HepG2 (cell line): ENCODE measurements around the gene MYO7A. TPM values are rescaled to one million over a fixed set of nuclear protein-coding genes. Genes with fewer than 3 reads are reported as not detected.

ENCODE experiments used
- HMG20A ChIP-seq: IDR thresholded peaks from 2 replicates; pipeline ENCODE4 v1.6.1; 2016; ENCODE audit warnings: borderline replicate concordance
- HMGXB4 ChIP-seq, 2 experiments: sonication (generic) in 1 of 2; formaldehyde crosslinking in 1 of 2; IDR thresholded peaks; 2 replicates each; pipeline versions ENCODE4 v1.4.0 to v1.6.1; 2018 to 2020; ENCODE audit warnings: missing genetic modification reagents in 2 of 2, borderline replicate concordance in 1 of 2, low read depth in 1 of 2, mild to moderate bottlenecking in 1 of 2, missing biosample characterization in 1 of 2
- KDM5B ChIP-seq: sonication (generic); formaldehyde crosslinking; IDR thresholded peaks from 2 replicates; pipeline ENCODE4 v1.4.0; 2020; ENCODE audit warnings: missing genetic modification reagents, mild to moderate bottlenecking, borderline replicate concordance
- MIER3 ChIP-seq: IDR thresholded peaks from 2 replicates; pipeline ENCODE4 v1.6.1; 2016; ENCODE audit warnings: missing compliant biosample characterization, borderline replicate concordance
- NR2F6 ChIP-seq, 2 experiments: IDR thresholded peaks; 2 replicates each; pipeline ENCODE4 v1.6.1; 2016; ENCODE audit warnings: antibody characterized with exemption in 1 of 2, mild to moderate bottlenecking in 1 of 2
- PCBP1 ChIP-seq: fragments of 200-400 bp; formaldehyde crosslinking; IDR thresholded peaks from 2 replicates; pipeline ENCODE4 v1.6.1; 2017; ENCODE audit warnings: mild to moderate bottlenecking, low read depth, low read length, borderline replicate concordance
- RNF2 ChIP-seq: fragments of 450-650 bp; conservative IDR thresholded peaks from 2 replicates; pipeline ENCODE4 v1.6.1; 2016; ENCODE audit warnings: low read depth
- ZBTB49 ChIP-seq: sonication (generic); formaldehyde crosslinking; IDR thresholded peaks from 2 replicates; pipeline ENCODE4 v1.4.0; 2020; ENCODE audit warnings: missing genetic modification reagents, borderline replicate concordance
- ZFX ChIP-seq: sonication (generic); formaldehyde crosslinking; IDR thresholded peaks from 2 replicates; pipeline ENCODE4 v1.4.0; 2020; ENCODE audit warnings: mild to moderate bottlenecking, low read depth, missing genetic modification reagents, moderate library complexity
- ZNF263 ChIP-seq: sonication (generic); formaldehyde crosslinking; IDR thresholded peaks from 2 replicates; pipeline ENCODE4 v1.4.0; 2020; ENCODE audit warnings: missing genetic modification reagents
- ZNF275 ChIP-seq: sonication (generic); formaldehyde crosslinking; IDR thresholded peaks from 2 replicates; pipeline ENCODE4 v1.8.0; 2022; ENCODE audit warnings: missing genetic modification reagents, mild to moderate bottlenecking, inconsistent platforms, borderline replicate concordance
- ZNF616 ChIP-seq: sonication (generic); formaldehyde crosslinking; IDR thresholded peaks from 2 replicates; pipeline ENCODE4 v1.5.0; 2020; ENCODE audit warnings: low read depth, mild to moderate bottlenecking, missing genetic modification reagents
- polyA plus RNA-seq, 8 experiments: library from polyadenylated mRNA; depleted of rRNA in 3 of 8; stranded (reverse) in 7 of 8; unstranded in 1 of 8; fragments of >200 nt; fragmentation: Illumina TruSeq in 4 of 8; extraction: Trizol in 4 of 8; gene quantifications; 2 replicates each; pipeline versions ENCODE4 v1.2.1 to v1.2.3, GENCODE V29; 2011 to 2016; ENCODE audit warnings: low read depth in 4 of 8, missing spikeins in 1 of 8, mixed read lengths in 1 of 8; ENCODE audit not compliant: insufficient read depth in 1 of 8
- total RNA-seq, 5 experiments: library from RNA; depleted of rRNA; stranded (reverse); fragments of >200 nt; fragmentation: Illumina TruSeq; extraction: Trizol; gene quantifications; 2 replicates each; pipeline ENCODE4 v1.2.3, GENCODE V29; 2016; ENCODE audit warnings: low read depth in 1 of 5

MYO7A gene
- total and polyA plus RNA-seq, 2 of the 13 experiments (the other 11 are each of a cell fraction or from before 2014, with no cell fraction given): 7.5 to 10.0 TPM

GRCh38 chr11:77144857-77145428 is 16.9 kb downstream of the MYO7A start (continued):
- TF ChIP-seq ZNF275 (CRISPR knock-in tag): no peak
- TF ChIP-seq MIER3 (CRISPR knock-in tag): peak; percentile 74; the same call in 1 of the 2 replicates
- TF ChIP-seq HMG20A: peak; percentile 48; the same call in 1 of the 2 replicates
- TF ChIP-seq ZNF616 (CRISPR knock-in tag): no peak
- TF ChIP-seq ZFX (CRISPR knock-in tag): peak; percentile 84
- peak; percentile 84 for TF ChIP-seq NR2F6 (IDR thresholded peaks at IDR 0.05)
- TF ChIP-seq NR2F6 (CRISPR knock-in tag; IDR thresholded peaks at IDR 0.05): peak; percentile 92
- TF ChIP-seq ZNF263 (CRISPR knock-in tag): peak; percentile 93
- no peak for TF ChIP-seq RNF2
- no peak for TF ChIP-seq ZBTB49
- no peak for TF ChIP-seq PCBP1
- TF ChIP-seq KDM5B (CRISPR knock-in tag): peak; percentile 49; the same call in 1 of the 2 replicates
- TF ChIP-seq HMGXB4 (CRISPR knock-in tag; IDR thresholded peaks at IDR 0.05; ENCODE audit: borderline replicate concordance in 1 of 2, low read depth in 1 of 2): 0 out of 4 replicates have a peak, but pooled peaks have one; percentile 18 to 36
